Fibroblast of skin of right quadriceps (primary cell): Measurements from ENCODE around the gene TESK2.
"Not testable (repeated sequence)": the region's sequence is repeated elsewhere in the genome, so short reads cannot be mapped to it uniquely, and the experiment has no call there.

Experiments
- DNase-seq: peaks from one replicate; pipeline ENCODE4 v3.0.0-alpha.2; 2013

The TESK2 gene, protein sequence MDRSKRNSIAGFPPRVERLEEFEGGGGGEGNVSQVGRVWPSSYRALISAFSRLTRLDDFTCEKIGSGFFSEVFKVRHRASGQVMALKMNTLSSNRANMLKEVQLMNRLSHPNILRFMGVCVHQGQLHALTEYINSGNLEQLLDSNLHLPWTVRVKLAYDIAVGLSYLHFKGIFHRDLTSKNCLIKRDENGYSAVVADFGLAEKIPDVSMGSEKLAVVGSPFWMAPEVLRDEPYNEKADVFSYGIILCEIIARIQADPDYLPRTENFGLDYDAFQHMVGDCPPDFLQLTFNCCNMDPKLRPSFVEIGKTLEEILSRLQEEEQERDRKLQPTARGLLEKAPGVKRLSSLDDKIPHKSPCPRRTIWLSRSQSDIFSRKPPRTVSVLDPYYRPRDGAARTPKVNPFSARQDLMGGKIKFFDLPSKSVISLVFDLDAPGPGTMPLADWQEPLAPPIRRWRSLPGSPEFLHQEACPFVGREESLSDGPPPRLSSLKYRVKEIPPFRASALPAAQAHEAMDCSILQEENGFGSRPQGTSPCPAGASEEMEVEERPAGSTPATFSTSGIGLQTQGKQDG

DNA sequence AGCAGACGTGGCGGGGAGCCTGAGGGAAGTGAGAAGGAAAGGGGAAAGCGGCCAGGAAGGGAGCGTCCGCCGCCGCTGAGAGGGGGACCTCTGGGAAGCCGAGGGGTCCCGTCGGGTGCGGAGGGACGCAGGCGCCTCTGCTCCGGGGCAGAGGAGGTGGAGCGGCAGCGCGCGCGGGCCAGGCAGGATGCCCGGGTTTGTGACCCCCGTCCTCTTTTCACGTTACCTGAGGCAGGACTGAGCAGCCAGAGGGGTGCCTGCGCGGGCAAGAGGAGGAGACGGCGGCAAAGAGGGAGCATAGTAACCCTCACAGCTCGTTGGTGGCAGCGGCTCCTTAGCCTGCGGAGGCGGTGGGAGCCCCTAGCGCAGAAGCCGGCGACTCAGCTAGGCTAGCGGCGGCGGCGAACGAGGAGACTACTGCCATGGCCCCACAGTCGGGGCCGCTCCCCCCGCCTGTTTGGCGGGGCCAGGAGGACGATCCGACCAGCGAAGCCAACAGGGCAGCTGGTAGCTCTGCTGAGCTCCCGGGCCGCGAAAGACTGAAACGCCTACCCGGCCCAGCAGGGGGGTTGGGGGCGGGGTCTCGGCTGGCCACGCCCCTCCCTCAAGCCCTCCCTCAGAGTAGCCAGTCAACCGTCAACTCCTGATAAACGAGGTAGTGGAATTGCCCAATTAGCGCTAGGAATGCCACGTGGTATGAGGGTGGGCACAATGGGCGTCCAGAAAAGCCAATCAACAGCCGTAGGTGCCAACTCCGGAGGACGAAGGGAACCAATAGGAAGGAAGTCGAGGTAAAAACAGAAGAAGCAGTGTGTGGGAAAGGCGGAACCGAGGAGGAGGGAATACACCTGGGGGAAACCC lies at the start of gene TESK2:
TSS of gene TESK2 (minus strand) at position 538 of the 861 bp plus-strand sequence. CDS start 33,378 bp downstream, outside the sequence.
- peak; percentile 100 for DNase-seq

DNA sequence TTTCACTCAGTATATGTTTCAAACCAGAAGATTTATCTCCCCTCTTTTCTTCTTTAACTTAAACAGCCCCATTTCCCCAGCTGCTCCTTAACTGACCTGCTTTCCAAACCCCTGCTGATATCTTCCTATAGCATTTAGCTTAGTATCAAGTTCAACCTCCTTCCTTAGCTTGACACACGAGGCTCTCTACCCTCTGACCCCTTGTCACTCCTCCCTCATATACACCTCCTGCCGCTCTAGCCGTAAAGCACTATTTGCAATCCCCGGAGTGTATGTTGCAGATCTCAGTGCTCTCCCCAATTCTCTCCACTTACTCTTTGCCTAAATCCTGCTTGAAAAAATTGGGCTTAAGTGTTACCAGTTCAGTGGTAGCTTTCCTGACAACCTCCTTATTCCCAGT lies 45.9 kb upstream of the TESK2 start:
- DNase-seq = no peak

DNA sequence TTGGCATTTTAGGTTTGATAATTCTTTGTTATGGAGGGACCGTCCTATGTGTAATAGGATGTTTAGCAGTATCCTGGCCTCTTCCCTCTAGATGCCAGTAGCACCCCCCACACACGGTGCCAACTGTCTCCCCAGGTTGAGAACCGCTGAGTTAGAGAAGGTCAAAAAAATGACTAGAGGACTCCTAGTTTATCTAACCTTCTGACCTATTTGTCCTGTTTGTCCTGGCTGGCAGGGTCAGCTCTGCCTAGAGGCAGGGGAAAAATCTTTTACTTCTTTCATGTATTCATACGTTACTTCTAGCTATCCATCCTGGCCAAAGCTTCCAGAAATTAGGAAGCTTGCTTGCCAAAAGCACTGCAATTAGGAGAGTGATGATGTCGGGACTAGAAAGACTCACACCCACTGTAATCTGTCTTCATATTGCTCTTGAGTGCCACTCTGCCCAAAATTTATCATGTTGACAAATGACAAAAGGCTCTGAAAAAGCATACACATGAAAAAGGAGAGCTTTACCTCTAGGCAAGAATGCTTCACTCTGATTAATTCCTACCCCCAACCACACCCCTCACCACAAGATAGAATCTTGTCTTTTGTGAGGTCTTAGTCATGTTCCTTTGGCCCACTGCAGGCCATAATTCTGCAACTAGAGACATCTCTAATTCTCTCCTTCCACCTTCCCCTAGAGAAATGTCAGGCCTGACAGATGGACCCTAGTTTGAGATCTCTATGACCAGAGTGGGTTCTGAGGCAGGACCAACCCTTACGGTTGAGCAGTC lies 45.2 kb upstream of the TESK2 start:
- no peak for DNase-seq

DNA sequence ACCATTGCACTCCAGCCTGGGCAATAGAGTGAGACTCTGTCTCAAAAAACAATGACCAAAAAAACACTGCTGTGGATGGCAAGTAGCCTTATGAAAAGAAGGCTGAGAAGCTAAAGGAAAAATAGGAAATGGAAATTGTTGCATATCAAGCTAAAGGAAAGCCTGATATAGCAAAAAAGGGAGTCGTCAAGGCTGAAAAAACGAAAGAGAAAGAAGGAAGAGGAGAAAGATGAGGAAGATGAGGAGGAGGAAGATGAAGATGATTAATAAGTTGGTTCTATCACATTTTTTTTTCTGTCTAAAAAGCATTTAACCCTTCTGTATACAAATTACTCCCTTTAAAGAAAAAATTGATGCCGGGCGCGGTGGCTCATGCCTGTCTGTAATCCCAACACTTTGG lies 40.9 kb upstream of the TESK2 start:
- no peak for DNase-seq

DNA sequence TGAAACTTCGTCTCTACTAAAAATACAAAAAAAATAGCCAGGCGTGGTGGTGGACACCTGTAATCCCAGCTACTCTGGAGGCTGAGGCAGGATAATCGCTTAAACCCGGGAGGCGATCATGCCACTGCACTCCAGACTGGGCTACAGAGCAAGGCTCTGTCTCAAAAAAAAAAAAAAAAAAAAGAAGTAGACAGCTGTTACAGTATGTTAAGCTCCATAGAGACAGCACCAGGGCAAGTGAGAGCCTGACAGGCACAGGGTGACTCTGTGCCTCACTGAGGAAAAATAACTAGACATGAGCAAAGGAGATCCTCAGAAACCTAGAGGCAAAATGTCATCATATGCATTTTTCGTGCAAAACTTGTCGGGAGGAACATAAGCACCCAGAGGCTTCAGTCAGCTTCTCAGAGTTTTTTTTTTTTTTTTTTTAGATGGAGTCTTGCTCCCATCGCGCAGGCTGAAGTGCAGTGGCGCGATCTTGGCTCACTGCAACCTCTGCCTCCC lies 39.7 kb upstream of the TESK2 start:
- DNase-seq = no peak

DNA sequence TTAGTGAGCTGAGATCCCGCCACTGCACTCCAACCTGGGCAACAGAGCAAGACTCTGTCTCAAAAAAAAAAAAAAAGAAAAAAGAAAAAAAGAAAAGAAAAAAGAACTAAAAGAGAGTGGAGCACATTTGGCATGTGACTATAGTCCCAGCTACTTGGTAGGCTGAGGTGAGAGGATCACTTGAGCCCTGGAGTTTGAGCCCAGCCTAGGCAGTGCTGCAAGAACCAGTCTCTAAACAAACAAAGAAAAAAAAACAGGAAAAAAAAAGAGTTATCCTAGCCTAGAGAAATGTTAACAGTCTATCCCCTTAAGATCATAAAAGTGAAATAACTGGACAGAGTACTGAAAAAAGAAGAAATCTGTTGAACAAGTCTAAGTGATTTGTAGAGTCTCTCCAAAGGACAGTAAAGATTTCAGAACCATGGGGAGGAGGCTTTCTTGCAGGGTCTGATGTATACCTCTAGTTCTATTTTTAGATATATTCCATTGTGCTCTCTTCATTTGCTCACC lies 35.2 kb upstream of the TESK2 start:
- no peak for DNase-seq

DNA sequence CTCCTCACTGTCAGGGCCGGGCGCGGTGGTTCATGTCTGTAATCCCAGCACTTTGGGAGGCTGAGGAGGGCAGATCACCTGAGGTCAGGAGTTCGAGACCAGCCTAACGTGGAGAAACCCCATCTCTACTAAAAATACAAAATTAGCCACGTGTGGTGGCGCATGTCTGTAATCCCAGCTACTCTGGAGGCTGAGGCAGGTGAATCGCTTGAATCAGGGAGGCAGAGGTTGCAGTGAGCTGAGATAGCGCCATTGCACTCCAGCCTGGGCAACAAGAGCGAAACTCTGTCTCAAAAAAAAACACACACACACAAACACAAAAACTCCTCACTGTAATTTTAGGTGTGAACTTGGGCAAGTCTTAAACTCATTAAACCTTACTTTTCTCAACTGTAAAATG lies 33.0 kb upstream of the TESK2 start:
- DNase-seq = not testable (repeated sequence)

DNA sequence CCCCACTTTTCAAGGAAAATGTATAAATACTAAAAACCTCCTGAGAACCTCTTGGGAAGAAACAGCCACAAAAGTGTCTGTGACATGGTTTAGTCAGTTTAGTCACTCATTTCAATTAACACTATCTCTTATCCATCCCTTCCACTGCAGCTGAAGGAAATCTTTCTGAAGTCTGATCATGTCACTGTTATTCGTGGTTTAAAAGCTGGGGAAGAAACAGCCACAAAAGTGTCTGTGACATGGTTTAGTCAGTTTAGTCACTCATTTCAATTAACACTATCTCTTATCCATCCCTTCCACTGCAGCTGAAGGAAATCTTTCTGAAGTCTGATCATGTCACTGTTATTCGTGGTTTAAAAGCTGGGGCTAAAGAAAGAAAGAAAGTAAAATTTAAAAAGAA lies 32.6 kb upstream of the TESK2 start:
- not testable (repeated sequence) for DNase-seq

DNA sequence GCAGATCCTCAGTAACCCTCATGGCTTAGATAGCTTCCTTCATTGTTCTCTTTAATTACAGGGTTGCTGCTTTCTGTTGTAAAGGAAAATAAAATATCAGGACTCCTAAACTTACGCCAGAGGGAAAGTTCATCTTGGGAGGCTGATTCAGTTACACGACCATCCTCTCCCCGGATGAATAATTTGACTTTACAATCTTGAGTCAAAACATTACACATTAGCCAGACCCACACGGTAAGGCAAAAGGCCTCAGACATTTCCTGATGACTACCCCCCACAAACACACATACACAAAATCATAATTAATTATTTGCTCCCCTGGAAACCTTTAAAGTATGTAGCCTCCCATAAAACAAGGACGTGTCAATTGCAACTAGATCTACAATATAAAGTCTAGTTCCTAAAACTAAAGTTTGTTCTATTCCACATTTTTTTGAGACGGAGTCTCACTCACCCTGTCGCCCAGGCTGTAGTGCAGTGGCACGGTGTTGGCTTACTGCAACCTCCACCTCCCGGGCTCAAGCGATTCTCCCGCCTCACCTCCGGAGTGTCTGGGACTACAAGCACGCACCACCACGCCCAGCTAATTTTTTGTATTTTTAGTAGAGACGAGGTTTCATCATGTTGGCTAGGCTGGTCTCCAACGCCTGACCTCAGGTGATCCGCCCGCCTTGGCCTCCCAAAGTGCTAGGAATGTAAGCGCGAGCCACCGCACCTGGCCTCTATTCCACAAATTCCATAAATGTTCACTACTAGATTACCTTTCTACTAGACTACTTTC lies 31.6 kb upstream of the TESK2 start:
- DNase-seq = peak; percentile 58

DNA sequence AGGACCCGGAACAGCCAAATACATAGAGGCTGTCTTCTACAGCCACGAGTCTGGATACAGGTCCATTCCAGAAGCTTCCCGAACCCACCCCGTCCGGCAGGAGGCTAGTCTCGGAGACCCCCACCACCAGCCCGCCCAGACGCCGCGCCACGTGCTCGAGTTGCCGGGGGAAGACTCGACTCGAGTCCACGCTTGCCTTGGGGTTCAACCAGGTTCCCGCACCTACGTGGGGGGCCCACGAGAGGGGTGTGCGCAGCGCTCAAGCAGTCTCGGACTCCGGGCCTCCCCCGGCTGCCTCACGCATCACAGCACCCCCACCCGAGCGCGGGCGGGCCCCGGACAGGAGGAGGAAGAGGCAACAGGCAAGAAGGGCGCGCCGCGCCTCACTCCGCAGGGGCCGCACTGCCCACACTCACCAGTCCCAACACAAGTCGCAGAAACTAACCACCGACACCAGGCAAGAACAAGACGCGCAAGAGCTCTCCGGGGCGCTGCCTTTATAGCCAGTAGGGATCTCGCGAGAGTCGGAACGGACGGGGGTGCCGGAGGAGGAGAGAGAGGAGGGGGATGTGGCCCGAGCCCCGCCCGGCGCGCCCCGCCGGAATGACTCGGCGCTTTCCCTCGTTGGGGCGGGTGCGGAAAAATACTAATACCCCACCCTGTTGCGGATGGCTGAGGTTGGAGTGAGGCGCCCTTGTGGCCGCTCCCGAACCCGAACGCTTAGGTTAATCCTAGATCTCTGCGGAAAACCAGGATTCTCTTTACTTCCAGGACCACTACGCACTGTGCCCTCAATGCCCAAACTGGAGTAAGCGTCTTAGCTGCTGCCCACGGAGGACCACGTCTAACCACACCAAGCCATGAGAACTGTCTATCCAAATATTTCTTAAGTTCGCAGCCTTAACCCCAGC lies 30.7 kb upstream of the TESK2 start, which contains the start of gene PRDX1:
TSS of gene PRDX1 (minus strand) at position 472 of the 911 bp plus-strand sequence. CDS start 2,841 bp downstream, outside the sequence.
- peak; percentile 98 for DNase-seq

DNA sequence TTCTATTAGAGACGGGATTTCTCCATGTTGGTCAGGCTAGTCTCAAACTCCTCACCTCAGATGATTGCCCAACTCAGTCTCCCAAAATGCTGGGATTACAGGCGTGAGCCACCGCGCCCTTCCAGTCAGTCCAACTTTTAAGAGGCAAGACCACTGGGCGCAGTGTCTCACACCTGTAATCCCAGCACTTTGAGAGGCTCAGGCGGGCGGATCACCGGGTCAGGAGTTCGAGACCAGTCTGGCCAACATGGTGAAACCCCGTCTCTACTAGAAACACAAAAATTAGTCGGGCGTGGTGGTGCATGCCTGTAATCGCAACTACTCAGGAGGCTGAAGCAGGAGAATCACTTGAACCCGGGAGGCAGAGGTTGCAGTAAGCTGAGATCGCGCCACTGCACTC lies 28.8 kb upstream of the TESK2 start:
- not testable (repeated sequence) for DNase-seq

DNA sequence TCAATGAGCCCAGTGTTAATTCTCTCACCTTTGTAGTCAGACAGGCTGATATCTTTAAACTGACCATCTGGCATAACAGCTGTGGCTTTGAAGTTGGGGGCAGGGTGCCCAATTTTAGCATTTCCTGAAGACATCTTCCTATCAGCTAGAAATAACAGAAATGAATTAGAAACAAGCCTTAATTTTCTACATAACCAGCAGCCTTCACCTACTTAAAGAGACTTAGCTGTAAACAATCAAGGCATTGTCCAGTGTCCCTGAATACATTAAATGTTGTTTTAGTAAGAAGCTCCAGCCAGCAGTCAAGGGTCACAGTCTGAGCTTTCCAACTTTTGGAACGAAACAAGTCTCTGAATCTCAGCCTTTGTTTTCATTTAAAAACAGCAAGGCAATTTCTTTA lies 27.9 kb upstream of the TESK2 start:
- no peak for DNase-seq

DNA sequence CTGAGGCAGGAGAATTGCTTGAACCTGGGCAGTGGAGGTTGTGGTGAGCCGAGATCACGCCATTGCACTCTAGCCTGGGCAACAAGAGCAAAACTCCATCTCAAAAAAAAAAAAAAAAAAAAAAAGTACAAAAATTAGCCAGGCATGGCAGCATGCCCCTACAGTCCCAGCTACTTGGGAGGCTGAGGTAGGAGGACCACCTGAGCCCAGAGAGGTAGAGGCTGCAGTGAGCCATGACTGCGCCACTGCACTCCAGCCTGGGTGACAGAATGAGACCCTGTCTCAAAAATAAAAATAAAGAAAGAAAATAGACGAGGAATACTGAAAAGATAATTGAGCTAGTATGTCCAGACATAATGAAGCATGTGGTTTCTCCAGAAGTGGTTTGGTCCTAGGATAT lies 27.4 kb upstream of the TESK2 start:
- not testable (repeated sequence) for DNase-seq

DNA sequence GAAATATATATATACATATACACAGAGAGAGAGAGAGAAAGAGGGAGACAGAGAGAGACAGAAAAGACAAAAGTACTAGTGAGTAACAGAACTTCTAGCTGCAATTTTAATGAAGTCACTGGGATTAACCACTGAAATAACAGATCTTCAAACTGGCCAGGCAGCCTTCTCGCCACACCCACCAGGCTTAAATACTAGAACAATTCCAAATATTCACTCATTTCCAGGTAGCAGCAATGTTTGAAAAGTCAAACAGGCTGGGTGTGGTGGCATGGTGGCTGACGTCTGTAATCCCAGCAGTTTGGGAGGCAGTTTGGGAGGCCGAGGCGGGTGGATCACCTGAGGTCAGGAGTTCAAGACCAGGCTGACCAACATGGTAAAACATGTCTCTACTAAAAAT lies 25.5 kb upstream of the TESK2 start:
- no peak for DNase-seq

DNA sequence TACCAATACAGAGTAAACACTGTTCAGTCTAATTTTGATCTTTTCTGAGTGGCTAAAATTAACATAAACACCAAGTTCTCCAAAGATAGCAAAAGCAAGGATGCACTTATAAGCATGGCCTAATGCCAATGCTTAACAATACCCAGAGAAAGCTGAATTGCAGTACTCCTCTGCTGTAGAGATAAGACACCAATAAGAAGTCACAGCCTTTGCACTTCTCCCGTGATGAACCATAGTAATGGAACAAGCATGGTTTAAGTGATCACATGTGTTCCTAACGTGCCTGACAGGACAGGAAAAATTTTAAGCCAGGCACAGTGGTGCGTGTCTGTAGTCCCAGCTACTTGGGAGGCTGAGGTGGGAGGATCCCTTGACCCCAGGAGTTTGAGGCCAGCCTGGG lies 25.1 kb upstream of the TESK2 start:
- no peak for DNase-seq

DNA sequence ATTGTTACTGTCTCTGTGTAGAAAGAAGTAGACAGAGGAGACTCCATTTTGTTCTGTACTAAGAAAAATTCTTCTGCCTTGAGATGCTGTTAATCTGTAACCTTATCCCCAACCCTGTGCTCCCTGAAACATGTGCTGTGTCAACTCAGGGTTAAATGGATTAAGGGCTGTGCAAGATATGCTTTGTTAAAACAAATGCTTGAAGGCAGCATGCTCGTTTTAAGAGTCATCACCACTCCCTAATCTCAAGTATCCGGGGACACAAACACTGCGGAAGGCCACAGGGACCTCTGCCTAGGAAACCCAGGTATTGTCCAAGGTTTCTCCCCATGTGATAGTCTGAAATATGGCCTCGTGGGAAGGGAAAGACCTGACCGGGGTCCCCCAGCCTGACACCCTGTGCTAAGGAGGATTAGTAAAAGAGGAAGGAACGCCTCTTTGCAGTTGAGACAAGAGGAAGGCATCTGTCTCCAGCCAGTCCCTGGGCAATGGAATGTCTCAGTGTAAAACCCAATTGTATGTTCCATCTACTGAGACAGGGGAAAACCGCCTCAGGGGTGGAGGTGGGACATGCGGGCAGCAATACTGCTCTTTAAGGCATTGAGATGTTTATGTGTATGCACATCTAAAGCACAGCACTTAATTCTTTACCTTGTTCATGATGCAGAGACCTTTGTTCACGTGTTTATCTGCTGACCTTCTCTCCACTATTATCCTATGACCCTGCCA lies 22.7 kb upstream of the TESK2 start:
- not testable (repeated sequence) for DNase-seq

DNA sequence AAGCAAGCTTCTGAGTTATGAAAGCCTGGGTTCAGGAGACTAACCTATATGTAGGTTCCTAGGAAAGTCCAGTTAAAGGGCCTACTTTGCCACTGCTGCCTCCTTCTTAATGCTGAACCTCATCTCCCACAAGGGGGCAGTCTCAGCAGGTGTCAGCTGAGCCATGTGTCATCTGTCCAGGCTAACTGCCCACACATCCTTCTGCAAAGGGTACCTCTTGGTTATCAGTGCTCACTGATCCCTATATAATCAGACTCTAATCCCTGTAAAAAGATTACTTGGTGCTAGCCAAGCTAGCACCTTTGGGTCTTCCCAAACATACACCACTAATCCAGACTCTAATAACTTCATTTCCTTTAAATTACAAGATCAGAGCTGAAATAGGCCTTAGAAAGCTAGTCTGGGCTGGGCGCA lies 21.7 kb upstream of the TESK2 start:
- peak; percentile 46 for DNase-seq

DNA sequence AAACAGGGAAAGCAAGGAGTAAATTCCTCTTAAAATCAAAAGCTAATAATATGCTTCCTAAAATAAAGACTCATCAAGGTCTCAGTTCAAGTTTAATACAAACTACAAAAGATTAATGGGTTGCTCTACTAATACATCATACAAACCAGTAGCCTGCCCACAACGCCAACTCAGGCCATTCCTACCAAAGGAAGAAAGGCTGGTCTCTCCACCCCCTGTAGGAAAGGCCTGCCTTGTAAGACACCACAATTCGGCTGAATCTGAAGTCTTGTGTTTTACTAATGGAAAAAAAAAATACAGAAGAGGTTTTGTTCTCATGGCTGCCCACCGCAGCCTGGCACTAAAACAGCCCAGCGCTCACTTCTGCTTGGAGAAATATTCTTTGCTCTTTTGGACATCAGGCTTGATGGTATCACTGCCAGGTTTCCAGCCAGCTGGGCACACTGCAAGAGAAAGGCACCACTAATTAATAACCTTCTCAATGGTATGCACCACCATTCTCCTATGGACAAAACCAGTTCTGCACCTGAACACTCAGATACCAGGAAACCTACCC lies 20.1 kb upstream of the TESK2 start:
- no peak for DNase-seq
